ENCODE data around the gene RBMS2. TPM values are rescaled to one million over a fixed set of nuclear protein-coding genes. Genes with fewer than 3 reads are reported as not detected.

RBMS2 gene
- total and polyA plus RNA-seq, 9 of the 15 experiments (the other 6 are each of a cell fraction or from before 2014, with no cell fraction given) = 0.08 to 10.5 (median 0.31) TPM

DNA sequence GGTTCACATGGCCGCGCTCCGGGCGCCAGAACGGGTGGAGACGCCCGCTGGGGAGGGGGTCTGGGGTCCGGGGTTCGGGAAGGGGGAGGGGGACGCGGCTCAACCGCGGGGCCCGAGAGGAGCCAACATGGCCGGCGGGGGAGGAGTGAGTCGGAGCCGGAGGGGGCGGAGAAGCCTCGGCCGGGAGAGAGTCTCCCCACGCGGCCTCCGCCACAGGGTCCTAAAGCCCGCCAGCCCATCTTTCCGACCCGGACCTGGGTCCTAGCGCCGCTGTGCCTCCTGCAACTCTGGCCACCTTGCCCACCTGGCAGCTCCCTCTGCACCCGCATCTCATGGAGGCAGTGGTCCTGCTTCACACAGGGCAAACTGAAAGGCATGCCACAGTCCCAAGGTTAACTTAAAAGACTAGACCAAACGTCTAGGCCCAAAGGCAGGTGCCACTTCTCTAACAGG, 108.6 kb downstream of the RBMS2 start, which contains the start of gene BAZ2A (continued):
- TF ChIP-seq, protein P1, sequence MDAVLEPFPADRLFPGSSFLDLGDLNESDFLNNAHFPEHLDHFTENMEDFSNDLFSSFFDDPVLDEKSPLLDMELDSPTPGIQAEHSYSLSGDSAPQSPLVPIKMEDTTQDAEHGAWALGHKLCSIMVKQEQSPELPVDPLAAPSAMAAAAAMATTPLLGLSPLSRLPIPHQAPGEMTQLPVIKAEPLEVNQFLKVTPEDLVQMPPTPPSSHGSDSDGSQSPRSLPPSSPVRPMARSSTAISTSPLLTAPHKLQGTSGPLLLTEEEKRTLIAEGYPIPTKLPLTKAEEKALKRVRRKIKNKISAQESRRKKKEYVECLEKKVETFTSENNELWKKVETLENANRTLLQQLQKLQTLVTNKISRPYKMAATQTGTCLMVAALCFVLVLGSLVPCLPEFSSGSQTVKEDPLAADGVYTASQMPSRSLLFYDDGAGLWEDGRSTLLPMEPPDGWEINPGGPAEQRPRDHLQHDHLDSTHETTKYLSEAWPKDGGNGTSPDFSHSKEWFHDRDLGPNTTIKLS (IDR thresholded peaks at IDR 0.05; ENCODE audit: borderline replicate concordance, low read depth) = 0 out of 2 replicates have a peak, but pooled peaks have one; percentile 31
- TF ChIP-seq, protein P2, sequence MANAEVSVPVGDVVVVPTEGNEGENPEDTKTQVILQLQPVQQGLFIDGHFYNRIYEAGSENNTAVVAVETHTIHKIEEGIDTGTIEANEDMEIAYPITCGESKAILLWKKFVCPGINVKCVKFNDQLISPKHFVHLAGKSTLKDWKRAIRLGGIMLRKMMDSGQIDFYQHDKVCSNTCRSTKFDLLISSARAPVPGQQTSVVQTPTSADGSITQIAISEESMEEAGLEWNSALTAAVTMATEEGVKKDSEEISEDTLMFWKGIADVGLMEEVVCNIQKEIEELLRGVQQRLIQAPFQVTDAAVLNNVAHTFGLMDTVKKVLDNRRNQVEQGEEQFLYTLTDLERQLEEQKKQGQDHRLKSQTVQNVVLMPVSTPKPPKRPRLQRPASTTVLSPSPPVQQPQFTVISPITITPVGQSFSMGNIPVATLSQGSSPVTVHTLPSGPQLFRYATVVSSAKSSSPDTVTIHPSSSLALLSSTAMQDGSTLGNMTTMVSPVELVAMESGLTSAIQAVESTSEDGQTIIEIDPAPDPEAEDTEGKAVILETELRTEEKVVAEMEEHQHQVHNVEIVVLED (CRISPR knock-in tag; IDR thresholded peaks at IDR 0.05) = no peak
- TF ChIP-seq RB1 (IDR thresholded peaks at IDR 0.05; ENCODE audit: low read depth) (peak; percentile 88), PRPF4 (IDR thresholded peaks at IDR 0.05; ENCODE audit: insufficient read depth, low read depth, low read length, poor library complexity, severe bottlenecking) (no peak), SPI1 (IDR thresholded peaks at IDR 0.05; ENCODE audit: borderline replicate concordance, low read depth, low read length) (no peak), NFIC (IDR thresholded peaks at IDR 0.05) (peak; percentile 44; the same call in 1 of the 2 replicates), DNMT1 (IDR thresholded peaks at IDR 0.05) (no peak), ILF3 (IDR thresholded peaks at IDR 0.05; ENCODE audit: borderline replicate concordance) (no peak), NFE2 (IDR thresholded peaks at IDR 0.05; ENCODE audit: low read depth) (peak; percentile 42), FOXM1 (IDR thresholded peaks at IDR 0.05; ENCODE audit: low read depth) (peak; percentile 98), FOXM1 (CRISPR knock-in tag; IDR thresholded peaks at IDR 0.05; ENCODE audit: low read depth) (no peak), ETV1 (tag; conservative IDR thresholded peaks at IDR 0.05; ENCODE audit: low read depth) (peak; percentile 80), KDM1A (IDR thresholded peaks at IDR 0.05) (peak in 1 of 2 experiments; percentile 89; a peak in 2 of 4 replicates), MTA3 (IDR thresholded peaks at IDR 0.05; ENCODE audit: borderline replicate concordance) (peak; percentile 46; the same call in 1 of the 2 replicates), BCOR (IDR thresholded peaks at IDR 0.05) (peak; percentile 79), ZBTB8A (IDR thresholded peaks at IDR 0.05; ENCODE audit: partially characterized antibody) (no peak), POLR2G (IDR thresholded peaks at IDR 0.05; ENCODE audit: low read depth, low read length) (peak; percentile 45; the same call in 1 of the 2 replicates), POU5F1 (IDR thresholded peaks at IDR 0.05; ENCODE audit: borderline replicate concordance, low read depth, low read length, partially characterized antibody) (no peak)
- TF ChIP-seq, protein P3, sequence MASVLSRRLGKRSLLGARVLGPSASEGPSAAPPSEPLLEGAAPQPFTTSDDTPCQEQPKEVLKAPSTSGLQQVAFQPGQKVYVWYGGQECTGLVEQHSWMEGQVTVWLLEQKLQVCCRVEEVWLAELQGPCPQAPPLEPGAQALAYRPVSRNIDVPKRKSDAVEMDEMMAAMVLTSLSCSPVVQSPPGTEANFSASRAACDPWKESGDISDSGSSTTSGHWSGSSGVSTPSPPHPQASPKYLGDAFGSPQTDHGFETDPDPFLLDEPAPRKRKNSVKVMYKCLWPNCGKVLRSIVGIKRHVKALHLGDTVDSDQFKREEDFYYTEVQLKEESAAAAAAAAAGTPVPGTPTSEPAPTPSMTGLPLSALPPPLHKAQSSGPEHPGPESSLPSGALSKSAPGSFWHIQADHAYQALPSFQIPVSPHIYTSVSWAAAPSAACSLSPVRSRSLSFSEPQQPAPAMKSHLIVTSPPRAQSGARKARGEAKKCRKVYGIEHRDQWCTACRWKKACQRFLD (CRISPR knock-in tag; IDR thresholded peaks at IDR 0.05) = peak; percentile 53; the same call in 1 of the 2 replicates
- TF ChIP-seq, protein P4, sequence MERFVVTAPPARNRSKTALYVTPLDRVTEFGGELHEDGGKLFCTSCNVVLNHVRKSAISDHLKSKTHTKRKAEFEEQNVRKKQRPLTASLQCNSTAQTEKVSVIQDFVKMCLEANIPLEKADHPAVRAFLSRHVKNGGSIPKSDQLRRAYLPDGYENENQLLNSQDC (CRISPR knock-in tag; IDR thresholded peaks at IDR 0.05) = no peak
- TF ChIP-seq, protein P5, sequence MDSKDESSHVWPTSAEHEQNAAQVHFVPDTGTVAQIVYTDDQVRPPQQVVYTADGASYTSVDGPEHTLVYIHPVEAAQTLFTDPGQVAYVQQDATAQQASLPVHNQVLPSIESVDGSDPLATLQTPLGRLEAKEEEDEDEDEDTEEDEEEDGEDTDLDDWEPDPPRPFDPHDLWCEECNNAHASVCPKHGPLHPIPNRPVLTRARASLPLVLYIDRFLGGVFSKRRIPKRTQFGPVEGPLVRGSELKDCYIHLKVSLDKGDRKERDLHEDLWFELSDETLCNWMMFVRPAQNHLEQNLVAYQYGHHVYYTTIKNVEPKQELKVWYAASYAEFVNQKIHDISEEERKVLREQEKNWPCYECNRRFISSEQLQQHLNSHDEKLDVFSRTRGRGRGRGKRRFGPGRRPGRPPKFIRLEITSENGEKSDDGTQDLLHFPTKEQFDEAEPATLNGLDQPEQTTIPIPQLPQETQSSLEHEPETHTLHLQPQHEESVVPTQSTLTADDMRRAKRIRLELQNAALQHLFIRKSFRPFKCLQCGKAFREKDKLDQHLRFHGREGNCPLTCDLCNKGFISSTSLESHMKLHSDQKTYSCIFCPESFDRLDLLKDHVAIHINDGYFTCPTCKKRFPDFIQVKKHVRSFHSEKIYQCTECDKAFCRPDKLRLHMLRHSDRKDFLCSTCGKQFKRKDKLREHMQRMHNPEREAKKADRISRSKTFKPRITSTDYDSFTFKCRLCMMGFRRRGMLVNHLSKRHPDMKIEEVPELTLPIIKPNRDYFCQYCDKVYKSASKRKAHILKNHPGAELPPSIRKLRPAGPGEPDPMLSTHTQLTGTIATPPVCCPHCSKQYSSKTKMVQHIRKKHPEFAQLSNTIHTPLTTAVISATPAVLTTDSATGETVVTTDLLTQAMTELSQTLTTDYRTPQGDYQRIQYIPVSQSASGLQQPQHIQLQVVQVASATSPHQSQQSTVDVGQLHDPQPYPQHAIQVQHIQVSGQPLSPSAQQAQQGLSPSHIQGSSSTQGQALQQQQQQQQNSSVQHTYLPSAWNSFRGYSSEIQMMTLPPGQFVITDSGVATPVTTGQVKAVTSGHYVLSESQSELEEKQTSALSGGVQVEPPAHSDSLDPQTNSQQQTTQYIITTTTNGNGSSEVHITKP (IDR thresholded peaks at IDR 0.05; ENCODE audit: partially characterized antibody) = peak; percentile 64

Measured in K562 (cell line).